H1 (cell line): ENCODE results near the gene SERPINB13. TPM values are rescaled to one million over a fixed set of nuclear protein-coding genes. Genes with fewer than 3 reads are reported as not detected.

ENCODE experiments used
- CTCF ChIA-PET: fragments of 300-600 bp; sonication (Branson Sonifier 250); formaldehyde crosslinking; loops from one replicate; lab custom pipeline; 2021; ENCODE audit not compliant: partially characterized antibody; lab: Charles Lee
- POLR2A ChIA-PET: fragments of 300-600 bp; sonication (Branson Sonifier 250); formaldehyde crosslinking; loops from one replicate; lab custom pipeline; 2021; ENCODE audit warnings: inconsistent platforms; ENCODE audit not compliant: partially characterized antibody; lab: Charles Lee
- DNase-seq, 2 experiments: peaks; one replicate each; pipeline versions ENCODE4 v3.0.0 to v3.0.0-alpha.2; 2010 to 2022; ENCODE audit warnings: low spot score in 2 of 2, low read depth in 1 of 2, mixed read lengths in 1 of 2
- FAIRE-seq: peaks from 2 replicates; lab custom pipeline; 2011; peaks lifted over from hg19 to GRCh38; lab: Jason Lieb, UNC
- H2AFZ ChIP-seq: 2 replicates; pipeline ENCODE4 v1.8.1; 2012; ENCODE audit warnings: low read length, inconsistent platforms
- H2AK5ac ChIP-seq: 2 replicates; pipeline ENCODE4 v1.6.1; 2013; ENCODE audit warnings: low read depth, low read length
- H2BK120ac ChIP-seq: replicated peaks from 2 replicates; pipeline ENCODE3; 2013; ENCODE audit warnings: low read depth, low read length, inconsistent platforms
- H2BK12ac ChIP-seq: 2 replicates; pipeline ENCODE4 v1.6.1; 2013; ENCODE audit warnings: low read depth, low read length
- H2BK15ac ChIP-seq: 2 replicates; pipeline ENCODE4 v1.6.1; 2013; ENCODE audit warnings: low read length
- H2BK20ac ChIP-seq: 2 replicates; pipeline ENCODE4 v1.6.1; 2013; ENCODE audit warnings: low read length
- H2BK5ac ChIP-seq: 2 replicates; pipeline ENCODE4 v1.6.1; 2013; ENCODE audit warnings: low read depth, low read length
- H3K14ac ChIP-seq: 2 replicates; pipeline ENCODE4 v1.6.1; 2013; ENCODE audit warnings: inconsistent platforms; ENCODE audit not compliant: insufficient read length
- H3K18ac ChIP-seq: 2 replicates; pipeline ENCODE4 v1.6.1; 2013; ENCODE audit warnings: low read length; ENCODE audit errors: extremely low read depth
- H3K23ac ChIP-seq: 2 replicates; pipeline ENCODE4 v1.6.1; 2013; ENCODE audit warnings: inconsistent platforms; ENCODE audit not compliant: insufficient read length
- H3K23me2 ChIP-seq: 2 replicates; pipeline ENCODE4 v1.6.1; 2013; ENCODE audit warnings: low read depth, low read length
- H3K27ac ChIP-seq: 2 replicates; pipeline ENCODE4 v1.6.1; 2011; ENCODE audit warnings: low read depth, low read length, inconsistent platforms
- H3K27me3 ChIP-seq, 4 experiments: replicated peaks in 1 of 4; 1 replicate in 1 of 4; 2 replicates in 3 of 4; pipeline versions ENCODE4 v1.6.1 to v1.8.1; 2011 to 2013; ENCODE audit warnings: low read length in 3 of 4, mild to moderate bottlenecking in 3 of 4, inconsistent platforms in 2 of 4, mixed read lengths in 2 of 4, moderate library complexity in 1 of 4; ENCODE audit not compliant: control insufficient read depth in 3 of 4, insufficient read depth in 3 of 4; ENCODE audit errors: extremely low read depth in 1 of 4
- H3K36me3 ChIP-seq, 4 experiments: 2 replicates each; pipeline versions ENCODE4 v1.6.1 to v1.8.1; 2011 to 2013; ENCODE audit warnings: mild to moderate bottlenecking in 4 of 4, low read length in 3 of 4, moderate library complexity in 2 of 4, control low read depth in 1 of 4, inconsistent platforms in 1 of 4; ENCODE audit not compliant: insufficient read depth in 4 of 4, control insufficient read depth in 2 of 4
- H3K4ac ChIP-seq: replicated peaks from 2 replicates; pipeline ENCODE3; 2013; ENCODE audit warnings: low read length, low read depth, mixed read lengths, inconsistent platforms; ENCODE audit not compliant: insufficient read length
- H3K4me1 ChIP-seq, 4 experiments: replicated peaks in 1 of 4; 1 replicate in 1 of 4; 2 replicates in 3 of 4; pipeline versions ENCODE4 v1.6.1 to v1.8.1; 2011 to 2013; ENCODE audit warnings: low read length in 3 of 4, inconsistent platforms in 2 of 4, mixed read lengths in 1 of 4; ENCODE audit not compliant: insufficient read depth in 4 of 4, control insufficient read depth in 3 of 4
- H3K4me2 ChIP-seq, 2 experiments: 2 replicates each; pipeline versions ENCODE4 v1.6.1 to v1.8.1; 2011 to 2013; ENCODE audit warnings: low read depth in 2 of 2, low read length in 2 of 2, control low read depth in 1 of 2, inconsistent platforms in 1 of 2, mild to moderate bottlenecking in 1 of 2; ENCODE audit not compliant: insufficient read depth in 1 of 2
- H3K4me3 ChIP-seq, 4 experiments: fragments of 200-600, 300-600 bp in 1 of 4; sonication (generic), shearing (Covaris generic), sonication (Bioruptor Twin) in 1 of 4; 2 replicates each; pipeline versions ENCODE4 v1.5.1 to v1.8.1; 2011 to 2016; ENCODE audit warnings: low read length in 4 of 4, low read depth in 3 of 4, control low read depth in 2 of 4, inconsistent platforms in 2 of 4, mild to moderate bottlenecking in 2 of 4, mixed read lengths in 1 of 4, moderate library complexity in 1 of 4; ENCODE audit not compliant: insufficient read depth in 2 of 4; ENCODE audit errors: extremely low read depth in 1 of 4
- H3K56ac ChIP-seq: replicated peaks from 2 replicates; pipeline ENCODE3; 2013; ENCODE audit warnings: low read depth, mild to moderate bottlenecking, mixed read lengths, low read length, inconsistent platforms; ENCODE audit not compliant: insufficient read length
- H3K79me1 ChIP-seq: 2 replicates; pipeline ENCODE4 v1.6.1; 2013; ENCODE audit warnings: low read depth, low read length, control low read depth
- H3K79me2 ChIP-seq, 2 experiments: 2 replicates each; pipeline versions ENCODE4 v1.6.1 to v1.8.1; 2012 to 2013; ENCODE audit warnings: low read length in 2 of 2, mild to moderate bottlenecking in 2 of 2, inconsistent platforms in 1 of 2; ENCODE audit not compliant: insufficient read depth in 2 of 2, control insufficient read depth in 1 of 2
- H3K9ac ChIP-seq, 4 experiments: replicated peaks in 1 of 4; 1 replicate in 1 of 4; 2 replicates in 3 of 4; pipeline versions ENCODE4 v1.6.1 to v1.8.1; 2011 to 2013; ENCODE audit warnings: low read depth in 3 of 4, low read length in 3 of 4, control low read depth in 2 of 4, mild to moderate bottlenecking in 2 of 4, moderate library complexity in 2 of 4, inconsistent platforms in 1 of 4; ENCODE audit errors: extremely low read depth in 1 of 4
- H3K9me3 ChIP-seq, 2 experiments: 2 replicates each; pipeline versions ENCODE4 v1.6.1 to v1.8.1; 2012 to 2013; ENCODE audit warnings: mild to moderate bottlenecking in 2 of 2, moderate library complexity in 2 of 2, control low read depth in 1 of 2, inconsistent platforms in 1 of 2, low read depth in 1 of 2, low read length in 1 of 2, mixed read lengths in 1 of 2; ENCODE audit not compliant: insufficient read depth in 2 of 2
- H4K20me1 ChIP-seq, 2 experiments: replicated peaks in 1 of 2; 2 replicates each; pipeline versions ENCODE3 to v1.8.1; 2011 to 2013; ENCODE audit warnings: inconsistent platforms in 2 of 2, low read length in 2 of 2, mild to moderate bottlenecking in 1 of 2; ENCODE audit not compliant: insufficient read depth in 2 of 2, control insufficient read depth in 1 of 2
- H4K5ac ChIP-seq: 2 replicates; pipeline ENCODE4 v1.6.1; 2013; ENCODE audit warnings: low read length, low read depth, mixed read lengths, inconsistent platforms; ENCODE audit not compliant: insufficient read length
- H4K8ac ChIP-seq: 2 replicates; pipeline ENCODE4 v1.8.0; 2013; ENCODE audit warnings: mild to moderate bottlenecking, moderate library complexity, low read length, inconsistent platforms; ENCODE audit not compliant: insufficient read depth; ENCODE audit errors: extremely low read depth
- H4K91ac ChIP-seq: replicated peaks from 2 replicates; pipeline ENCODE3; 2013; ENCODE audit warnings: low read length, mixed read lengths, inconsistent platforms; ENCODE audit not compliant: insufficient read length
- BCL11A ChIP-seq, 2 experiments: IDR thresholded peaks; one replicate each; pipeline ENCODE4 v1.6.1; 2011; ENCODE audit warnings: low read depth in 2 of 2, low read length in 2 of 2, mild to moderate bottlenecking in 2 of 2
- CREB1 ChIP-seq: IDR thresholded peaks from 2 replicates; pipeline ENCODE4 v1.6.1; 2012; ENCODE audit warnings: inconsistent platforms
- EP300 ChIP-seq, 2 experiments: IDR thresholded peaks; 1 replicate in 1 of 2; 2 replicates in 1 of 2; pipeline ENCODE4 v1.6.1; 2011 to 2012; ENCODE audit warnings: low read depth in 2 of 2, low read length in 2 of 2, mild to moderate bottlenecking in 2 of 2, borderline replicate concordance in 1 of 2, inconsistent platforms in 1 of 2, moderate library complexity in 1 of 2
- FOSL1 ChIP-seq: IDR thresholded peaks from 2 replicates; pipeline ENCODE4 v1.6.1; 2011; ENCODE audit warnings: mild to moderate bottlenecking, low read depth, low read length, moderate library complexity; ENCODE audit not compliant: insufficient read depth
- GABPA ChIP-seq: IDR thresholded peaks from 2 replicates; pipeline ENCODE4 v1.6.1; 2011; ENCODE audit warnings: mild to moderate bottlenecking, low read length, moderate library complexity, borderline replicate concordance; ENCODE audit not compliant: insufficient read depth
- JUND ChIP-seq: IDR thresholded peaks from 2 replicates; pipeline ENCODE4 v1.6.1; 2011; ENCODE audit warnings: mild to moderate bottlenecking, improper control_type of control experiment, low read length
- KDM1A ChIP-seq: fragments of 200-600, 300-600 bp; sonication (generic); IDR thresholded peaks from 2 replicates; pipeline ENCODE4 v1.7.1; 2016; ENCODE audit warnings: mild to moderate bottlenecking, low read length, borderline replicate concordance
- MAFK ChIP-seq: IDR thresholded peaks from 2 replicates; pipeline ENCODE4 v1.6.1; 2012; ENCODE audit warnings: low read depth, mild to moderate bottlenecking, improper control_type of control experiment, low read length
- SAP30 ChIP-seq: fragments of 300-600 bp; sonication (generic); IDR thresholded peaks from 2 replicates; pipeline ENCODE4 v1.7.1; 2012; ENCODE audit warnings: low read length, moderate library complexity, mild to moderate bottlenecking, inconsistent platforms; ENCODE audit not compliant: insufficient read depth, insufficient replicate concordance
- SIN3A ChIP-seq, 2 experiments: IDR thresholded peaks in 1 of 2; conservative IDR thresholded peaks in 1 of 2; 2 replicates each; pipeline ENCODE4 v1.6.1; 2011 to 2012; ENCODE audit warnings: low read length in 2 of 2, improper control_type of control experiment in 1 of 2, low read depth in 1 of 2, mild to moderate bottlenecking in 1 of 2
- SIX5 ChIP-seq: IDR thresholded peaks from 2 replicates; pipeline ENCODE4 v1.6.1; 2011; ENCODE audit warnings: mild to moderate bottlenecking, low read depth, low read length
- SP2 ChIP-seq: IDR thresholded peaks from 2 replicates; pipeline ENCODE4 v1.6.1; 2012; ENCODE audit warnings: mild to moderate bottlenecking, low read length, inconsistent platforms
- SRF ChIP-seq: IDR thresholded peaks from 2 replicates; pipeline ENCODE4 v1.6.1; 2011; ENCODE audit warnings: mild to moderate bottlenecking, low read depth, low read length, moderate library complexity
- WGBS, 2 experiments: shearing (Covaris generic) in 1 of 2; methylation state at CpG; one replicate each; pipeline versions ENCODE4 v1.1.6 to v1.1.7; 2013 to 2015; ENCODE audit warnings: low lambda C conversion rate in 2 of 2, mixed read lengths in 2 of 2, inconsistent platforms in 1 of 2, low coverage in 1 of 2, missing lambda C conversion rate in 1 of 2; ENCODE audit not compliant: insufficient replicate concordance in 2 of 2, insufficient coverage in 1 of 2, insufficient read length in 1 of 2; ENCODE audit errors: extremely low coverage in 1 of 2, missing lambda C conversion rate in 1 of 2; 5-methylcytosine and 5-hydroxymethylcytosine counted together
- polyA plus RNA-seq, 7 experiments: library from polyadenylated mRNA; depleted of rRNA in 3 of 7; stranded (reverse) in 5 of 7; unstranded in 2 of 7; fragments of >200 nt in 5 of 7; fragments of 200-250 nt in 2 of 7; gene quantifications; 1 replicate in 5 of 7; 2 replicates in 1 of 7; 4 replicates in 1 of 7; pipeline versions ENCODE4 v1.2.1 to v1.2.3, GENCODE V29; 2011 to 2013; ENCODE audit warnings: missing spikeins in 2 of 7, mixed read lengths in 2 of 7
- total RNA-seq: library from RNA; stranded (reverse); fragmentation: NEBNext Ultra II Directional; extraction: Animal tissue kit (Norgen Biotek cat#: 25700); gene quantifications from 2 replicates; pipeline ENCODE4 v1.2.1, GENCODE V29; 2021

The SERPINB13 gene
- total and polyA plus RNA-seq, 2 of the 8 experiments (the other 6 are each of a cell fraction or from before 2014, with no cell fraction given), result not detected

GRCh38 chr18:63637703-63638102, 50.6 kb downstream of the SERPINB13 start:
- WGBS, 2 experiments, result 94% methylated on average over 6 of the region's 6 CpGs; no CpG with 5 or more reads in 1 of the 2 experiments
- H3K27ac ChIP-seq, result no peak overlapping the region
- H4K8ac ChIP-seq, result no peak overlapping the region
- no peak overlapping the region for H3K23ac ChIP-seq
- H3K18ac ChIP-seq, result no peak overlapping the region
- H3K79me1 ChIP-seq, result no peaks in the 10 kb centered on the region
- H4K91ac ChIP-seq, result no peak overlapping the region
- no peak overlapping the region for H3K4me2 ChIP-seq
- H2BK120ac ChIP-seq, result no peak overlapping the region
- H3K56ac ChIP-seq, result no peak overlapping the region
- ChIA-PET CTCF (no interaction called here), POLR2A (no interaction called here)
- no peak overlapping the region for H2AK5ac ChIP-seq
- H2BK5ac ChIP-seq, result no peak overlapping the region
- no peak overlapping the region for H2AFZ ChIP-seq
- H3K9ac ChIP-seq, result no peak overlapping the region
- H2BK20ac ChIP-seq, result no peak overlapping the region
- no peak for TF ChIP-seq EP300 (IDR thresholded peaks at IDR 0.05; ENCODE audit: borderline replicate concordance in 1 of 2, low read depth in 2 of 2, low read length in 2 of 2)
- no peak for TF ChIP-seq GABPA
- TF ChIP-seq SIX5, result no peak
- no peak for TF ChIP-seq SIN3A (conservative IDR thresholded peaks at IDR 0.05 in 1 of 2, IDR thresholded peaks at IDR 0.05 in 1 of 2; ENCODE audit: low read depth in 1 of 2, low read length in 2 of 2)
- no peak for TF ChIP-seq MAFK
- no peak for TF ChIP-seq BCL11A (IDR thresholded peaks at IDR 0.05; ENCODE audit: low read depth in 2 of 2, low read length in 2 of 2)
- no peak for TF ChIP-seq SP2
- no peak for TF ChIP-seq CREB1
- no peak for TF ChIP-seq FOSL1
- no peak for TF ChIP-seq SRF
- no peak for TF ChIP-seq JUND
- no peak for TF ChIP-seq KDM1A
- TF ChIP-seq SAP30, result no peak
- H2BK12ac ChIP-seq, result no peak overlapping the region
- H3K23me2 ChIP-seq, result no peaks in the 10 kb centered on the region
- DNase-seq (no peak), FAIRE-seq (no peak)
- H3K27me3 ChIP-seq, result no peaks in the 10 kb centered on the region
- no peaks in the 10 kb centered on the region for H3K79me2 ChIP-seq
- no peak overlapping the region for H2BK15ac ChIP-seq
- no peaks in the 10 kb centered on the region for H4K20me1 ChIP-seq
- H3K4me3 ChIP-seq, result no peak overlapping the region
- no peak overlapping the region for H4K5ac ChIP-seq
- H3K9me3 ChIP-seq, result no peaks in the 10 kb centered on the region
- no peaks in the 10 kb centered on the region for H3K36me3 ChIP-seq
- no peak overlapping the region for H3K4ac ChIP-seq
- no peak overlapping the region for H3K14ac ChIP-seq
- no peaks in the 10 kb centered on the region for H3K4me1 ChIP-seq
